Measurements from ENCODE around the gene PGC. TPM values are rescaled to one million over a fixed set of nuclear protein-coding genes. Genes with fewer than 3 reads are reported as not detected.
A peak's percentile ranks its signal among the peaks of the same experiment; 100 is the strongest.

Gene PGC
- total and polyA plus RNA-seq, 2 donors (not counting 3 experiments of a cell fraction or from before 2014, with no cell fraction given) = not detected

GRCh38 chr6:41779788-41780550 is 32.8 kb upstream of the PGC start, which contains the start of gene FRS3:
Gene FRS3, minus strand, starts transcription at chr6:41779900. Its CDS starts 2,913 bp downstream, at chr6:41776987.
- no peak within 1 kb of the TSS for H3K27ac ChIP-seq (ENCODE audit: insufficient read depth, low read depth, low read length)
- dilution Hi-C loops (cut with MboI; ENCODE audit: extremely low pct_ligation_motif_present, low sequenced_read_pairs) = no loop called here
- H3K4me2 ChIP-seq (ENCODE audit: insufficient read depth, low read length) = peak within 1 kb of the TSS; percentile 93
- DNase-seq (ENCODE audit: low read depth, low spot score) (peak; percentile 95), FAIRE-seq (peak; percentile 94)
- H3K4me1 ChIP-seq (ENCODE audit: control insufficient read depth, extremely low read depth, insufficient read depth, low read length) = peaks cover 18% of the 10 kb centered on the region
- no peaks in the 10 kb centered on the region for H4K20me1 ChIP-seq (replicated peaks; ENCODE audit: control insufficient read depth, extremely low read depth, insufficient read depth, low read length)
- intact Hi-C loops (cut with micrococcal nuclease) = loop anchor here (1.0 to 2.0 kb wide), 4 partner anchors 156 to 435 kb away; no protein-coding TSS in a partner anchor
- H3K4me3 ChIP-seq (replicated peaks in 1 of 3; ENCODE audit: insufficient read depth in 1 of 3, low read depth in 1 of 3, low read length in 3 of 3) = peak within 1 kb of the TSS; percentile 73 to 86 (median 78)
- TF ChIP-seq POLR2AphosphoS5 (IDR thresholded peaks at IDR 0.05; ENCODE audit: insufficient read depth, low read depth, low read length) (peak; percentile 39), FOS (IDR thresholded peaks at IDR 0.05; ENCODE audit: borderline replicate concordance, insufficient read depth, low read length) (no peak), JUN (IDR thresholded peaks at IDR 0.05; ENCODE audit: borderline replicate concordance, insufficient read depth, insufficient read length, low read depth) (no peak), CTCF (IDR thresholded peaks at IDR 0.05; ENCODE audit: extremely low read depth in 1 of 2, insufficient read depth in 1 of 2, low read depth in 1 of 2, low read length in 2 of 2) (peak; percentile 93 to 98)
- no peaks in the 10 kb centered on the region for H3K9me1 ChIP-seq (replicated peaks; ENCODE audit: control insufficient read depth, extremely low read depth, insufficient read depth, low read length)
- no peaks in the 10 kb centered on the region for H3K27me3 ChIP-seq (ENCODE audit: control insufficient read depth in 2 of 2, insufficient read depth in 2 of 2, low read length in 2 of 2)
- H3K9ac ChIP-seq (replicated peaks; ENCODE audit: extremely low read depth, insufficient read depth, low read length) = peak within 1 kb of the TSS; percentile 57
- POLR2A ChIA-PET = interaction anchor here (0.5 kb wide), 1 partner anchor 270 kb away, joined by 3 read pairs; the partner anchor contains the start of gene TAF8
- BruUV-seq (replicated peaks) = no TSS peak
- CTCF ChIA-PET = interaction anchor here (0.6 to 1.1 kb wide), 12 partner anchors 11 to 434 kb away, joined by 3 to 7 read pairs (median 4); partner anchors contain the start of genes BYSL and MED20
- H3K36me3 ChIP-seq (ENCODE audit: control insufficient read depth in 2 of 2, extremely low read depth in 1 of 2, insufficient read depth in 2 of 2, low read length in 2 of 2) = peaks cover 5% of the 10 kb centered on the region in 2 experiments
- H3K9me3 ChIP-seq (replicated peaks; ENCODE audit: control insufficient read depth, insufficient read depth, low read length) = no peaks in the 10 kb centered on the region
- peak within 1 kb of the TSS; percentile 97 for H2AFZ ChIP-seq (ENCODE audit: low read depth, low read length)
- H3K79me2 ChIP-seq (ENCODE audit: control insufficient read depth, insufficient read depth, low read length) = no peaks in the 10 kb centered on the region

All from endothelial cell of umbilical vein (primary cell).